T-helper 2 cell treated with Interferon-gamma antibody and Interleukin-4, amounts not matched to agents 5 μg/mL and 100 μg/mL, for 36 hours (primary cell): ENCODE results near the gene TUBGCP4.

ENCODE experiments used
- DNase-seq: peaks from one replicate; pipeline ENCODE4 v3.0.0; 2021; ENCODE audit warnings: low spot score
- H3K27ac Mint-ChIP-seq: one replicate; pipeline ENCODE4 v1.8.0; 2021; ENCODE audit warnings: mild to moderate bottlenecking, mixed read lengths
- H3K27me3 Mint-ChIP-seq: one replicate; pipeline ENCODE4 v1.8.0; 2021; ENCODE audit warnings: low read depth, mixed read lengths
- H3K36me3 Mint-ChIP-seq: one replicate; pipeline ENCODE4 v1.8.0; 2021; ENCODE audit warnings: low read depth, mixed read lengths
- H3K4me1 Mint-ChIP-seq: one replicate; pipeline ENCODE4 v1.8.0; 2021; ENCODE audit warnings: low read depth, mixed read lengths
- H3K4me3 Mint-ChIP-seq: one replicate; pipeline ENCODE4 v1.8.0; 2022; ENCODE audit warnings: mild to moderate bottlenecking, moderate library complexity, mixed read lengths
- H3K9me3 Mint-ChIP-seq: one replicate; pipeline ENCODE4 v1.8.0; 2021; ENCODE audit warnings: mixed read lengths

The TUBGCP4 gene

GRCh38 chr15:43420435-43420834 is 49.5 kb downstream of the TUBGCP4 start:
- Mint-ChIP-seq H3K9me3 (no peaks in the 10 kb centered on the region), H3K27ac (no peak overlapping the region), H3K27me3 (no peaks in the 10 kb centered on the region), H3K4me1 (peaks cover 5% of the 10 kb centered on the region), H3K36me3 (peaks cover 24% of the 10 kb centered on the region), H3K4me3 (no peak overlapping the region)
- no peak for DNase-seq

GRCh38 chr15:43420876-43421275 is 50.0 kb downstream of the TUBGCP4 start:
- Mint-ChIP-seq H3K4me1 (peaks cover 5% of the 10 kb centered on the region), H3K27ac (no peak overlapping the region)

GRCh38 chr15:43423793-43424192 is 52.9 kb downstream of the TUBGCP4 start:
- no peak for DNase-seq
- Mint-ChIP-seq H3K36me3 (peaks cover 29% of the 10 kb centered on the region), H3K4me3 (no peak overlapping the region), H3K27ac (no peak overlapping the region), H3K4me1 (peaks cover 5% of the 10 kb centered on the region), H3K27me3 (no peaks in the 10 kb centered on the region), H3K9me3 (no peaks in the 10 kb centered on the region)

More at GRCh38 chr15:43420876-43421275, 50.0 kb downstream of the TUBGCP4 start:
- Mint-ChIP-seq H3K36me3 (peaks cover 22% of the 10 kb centered on the region), H3K9me3 (no peaks in the 10 kb centered on the region), H3K4me3 (no peak overlapping the region), H3K27me3 (no peaks in the 10 kb centered on the region)
- DNase-seq, result no peak

- Mint-ChIP-seq H3K27ac (no peak overlapping the region), H3K27me3 (no peaks in the 10 kb centered on the region), H3K9me3 (no peaks in the 10 kb centered on the region), H3K4me3 (no peak overlapping the region), H3K36me3 (peaks cover 25% of the 10 kb centered on the region), H3K4me1 (peaks cover 2% of the 10 kb centered on the region)
- no peak for DNase-seq
Observed at GRCh38 chr15:43429687-43430086, 58.8 kb downstream of the TUBGCP4 start.

- Mint-ChIP-seq H3K27me3 (no peaks in the 10 kb centered on the region), H3K36me3 (peaks cover 17% of the 10 kb centered on the region), H3K4me3 (no peak overlapping the region), H3K27ac (no peak overlapping the region), H3K4me1 (peaks cover 2% of the 10 kb centered on the region), H3K9me3 (no peaks in the 10 kb centered on the region)
- DNase-seq, result no peak
Observed at GRCh38 chr15:43433165-43433564, 62.3 kb downstream of the TUBGCP4 start.

- Mint-ChIP-seq H3K27ac (no peak overlapping the region), H3K4me1 (peaks cover 2% of the 10 kb centered on the region), H3K36me3 (peaks cover 19% of the 10 kb centered on the region), H3K4me3 (no peak overlapping the region), H3K27me3 (no peaks in the 10 kb centered on the region), H3K9me3 (no peaks in the 10 kb centered on the region)
- DNase-seq, result no peak
Observed at GRCh38 chr15:43433661-43434303, 62.9 kb downstream of the TUBGCP4 start.

- Mint-ChIP-seq H3K36me3 (peaks cover 19% of the 10 kb centered on the region), H3K4me3 (no peak overlapping the region)
- DNase-seq, result no peak
Observed at GRCh38 chr15:43434446-43434845, 63.5 kb downstream of the TUBGCP4 start.

GRCh38 chr15:43436395-43436794 is 65.5 kb downstream of the TUBGCP4 start:
- H3K27me3 Mint-ChIP-seq, result no peaks in the 10 kb centered on the region
- H3K36me3 Mint-ChIP-seq, result peaks cover 18% of the 10 kb centered on the region
- no peak for DNase-seq
- no peak overlapping the region for H3K27ac Mint-ChIP-seq
- H3K4me1 Mint-ChIP-seq, result peaks cover 7% of the 10 kb centered on the region
- H3K4me3 Mint-ChIP-seq, result no peak overlapping the region
- H3K9me3 Mint-ChIP-seq, result no peaks in the 10 kb centered on the region

More at GRCh38 chr15:43434446-43434845, 63.5 kb downstream of the TUBGCP4 start:
- Mint-ChIP-seq H3K27ac (no peak overlapping the region), H3K4me1 (peaks cover 2% of the 10 kb centered on the region), H3K27me3 (no peaks in the 10 kb centered on the region), H3K9me3 (no peaks in the 10 kb centered on the region)

GRCh38 chr15:43439268-43439667 is 68.4 kb downstream of the TUBGCP4 start:
- Mint-ChIP-seq H3K4me3 (no peak overlapping the region), H3K27ac (no peak overlapping the region)

GRCh38 chr15:43440721-43441281 is 69.9 kb downstream of the TUBGCP4 start:
- H3K9me3 Mint-ChIP-seq, result no peaks in the 10 kb centered on the region
- H3K36me3 Mint-ChIP-seq, result peaks cover 9% of the 10 kb centered on the region
- no peaks in the 10 kb centered on the region for H3K27me3 Mint-ChIP-seq
- DNase-seq, result peak; percentile 35
- H3K4me1 Mint-ChIP-seq, result peaks cover 8% of the 10 kb centered on the region
- peak overlapping the region; percentile 89 for H3K27ac Mint-ChIP-seq
- H3K4me3 Mint-ChIP-seq, result no peak overlapping the region

More at GRCh38 chr15:43439268-43439667, 68.4 kb downstream of the TUBGCP4 start:
- no peak for DNase-seq
- no peaks in the 10 kb centered on the region for H3K27me3 Mint-ChIP-seq
- no peaks in the 10 kb centered on the region for H3K9me3 Mint-ChIP-seq
- H3K36me3 Mint-ChIP-seq, result peaks cover 9% of the 10 kb centered on the region
- H3K4me1 Mint-ChIP-seq, result peaks cover 8% of the 10 kb centered on the region

GRCh38 chr15:43441316-43441715 is 70.4 kb downstream of the TUBGCP4 start:
- Mint-ChIP-seq H3K27ac (peak overlapping the region; percentile 89), H3K36me3 (peaks cover 10% of the 10 kb centered on the region), H3K9me3 (no peaks in the 10 kb centered on the region), H3K27me3 (no peaks in the 10 kb centered on the region), H3K4me3 (no peak overlapping the region), H3K4me1 (peaks cover 8% of the 10 kb centered on the region)
- DNase-seq, result no peak

GRCh38 chr15:43446344-43446743 is 75.4 kb downstream of the TUBGCP4 start:
- Mint-ChIP-seq H3K27me3 (no peaks in the 10 kb centered on the region), H3K4me3 (no peak overlapping the region), H3K27ac (no peak overlapping the region), H3K9me3 (no peaks in the 10 kb centered on the region), H3K36me3 (peaks cover 5% of the 10 kb centered on the region), H3K4me1 (peaks cover 6% of the 10 kb centered on the region)
- DNase-seq, result no peak

GRCh38 chr15:43449981-43450380 is 79.1 kb downstream of the TUBGCP4 start:
- Mint-ChIP-seq H3K4me3 (no peak overlapping the region), H3K9me3 (no peaks in the 10 kb centered on the region), H3K36me3 (peaks cover 5% of the 10 kb centered on the region), H3K4me1 (peaks cover 5% of the 10 kb centered on the region), H3K27me3 (no peaks in the 10 kb centered on the region), H3K27ac (no peak overlapping the region)
- no peak for DNase-seq
